Glomerular endothelial cell (primary cell): Measurements from ENCODE around the gene LRSAM1. TPM values are rescaled to one million over a fixed set of nuclear protein-coding genes. Genes with fewer than 3 reads are reported as not detected.
A peak's percentile ranks its signal among the peaks of the same experiment; 100 is the strongest.

Source experiments
- DNase-seq: peaks from one replicate; pipeline ENCODE4 v3.0.0-alpha.2; 2011; ENCODE audit warnings: low read depth, low spot score; ENCODE audit errors: extremely low read depth
- total RNA-seq: library from RNA; depleted of rRNA; stranded (reverse); fragments of >200 nt; gene quantifications from 2 replicates; pipeline ENCODE4 v1.2.3, GENCODE V29; 2015

The LRSAM1 gene
- total RNA-seq, 1 donor from 2014 or later: 37.7 TPM

- DNase-seq: no peak
These were observed 58.1 kb downstream of the LRSAM1 start for GRCh38 chr9:127509261-127509954.

GRCh38 chr9:127509955-127510299, 58.6 kb downstream of the LRSAM1 start:
- DNase-seq: no peak

GRCh38 chr9:127514468-127514867, 63.2 kb downstream of the LRSAM1 start:
- no peak for DNase-seq

- no peak for DNase-seq
These were observed 65.7 kb downstream of the LRSAM1 start for GRCh38 chr9:127516835-127517607.

- no peak for DNase-seq
These were observed 66.3 kb downstream of the LRSAM1 start for GRCh38 chr9:127517620-127518019.

GRCh38 chr9:127518091-127518856, 67.0 kb downstream of the LRSAM1 start:
- no peak for DNase-seq

GRCh38 chr9:127519301-127520166, 68.2 kb downstream of the LRSAM1 start:
- DNase-seq: peak; percentile 87

- DNase-seq: peak; percentile 73
These were observed 69.9 kb downstream of the LRSAM1 start for GRCh38 chr9:127520941-127521918.

- DNase-seq: no peak
These were observed 70.6 kb downstream of the LRSAM1 start for GRCh38 chr9:127521919-127522304.

GRCh38 chr9:127522727-127523126, 71.4 kb downstream of the LRSAM1 start:
- no peak for DNase-seq

- DNase-seq: no peak
These were observed 72.1 kb downstream of the LRSAM1 start for GRCh38 chr9:127523312-127523851.

- no peak for DNase-seq
These were observed 73.1 kb downstream of the LRSAM1 start for GRCh38 chr9:127524373-127524772.

- no peak for DNase-seq
These were observed 74.3 kb downstream of the LRSAM1 start for GRCh38 chr9:127525401-127526188.

GRCh38 chr9:127526655-127527559, 75.6 kb downstream of the LRSAM1 start:
- DNase-seq: no peak

- no peak for DNase-seq
These were observed 76.4 kb downstream of the LRSAM1 start for GRCh38 chr9:127527560-127528268.

GRCh38 chr9:127528422-127529251, 77.3 kb downstream of the LRSAM1 start:
- no peak for DNase-seq
